CD4-positive, alpha-beta T cell (primary cell): ENCODE results near the gene NEU4. TPM values are rescaled to one million over a fixed set of nuclear protein-coding genes. Genes with fewer than 3 reads are reported as not detected.

ENCODE experiments used
- ATAC-seq: fragments of 200-7000 bp; cut with Tn5 transposase; one replicate; pipeline ENCODE4 v1.10.0; 2022; ENCODE audit warnings: mild to moderate bottlenecking; ENCODE audit not compliant: poor library complexity
- CTCF ChIA-PET: fragments of 350-600 bp; sonication (Branson Sonifier 250); formaldehyde crosslinking; loops from one replicate; lab custom pipeline; 2021; ENCODE audit warnings: antibody characterized with exemption, inconsistent platforms; lab: Charles Lee
- POLR2A ChIA-PET: fragments of 350-600 bp; sonication (Branson Sonifier 250); formaldehyde crosslinking; loops from one replicate; lab custom pipeline; 2021; ENCODE audit warnings: antibody characterized with exemption, inconsistent platforms; lab: Charles Lee
- DNase-seq, 14 experiments: peaks; one replicate each; pipeline ENCODE4 v3.0.0-alpha.2; 2013 to 2020; ENCODE audit warnings: mixed read lengths in 2 of 14
- H3K27ac ChIP-seq, 2 donors: one replicate each; pipeline versions ENCODE4 v1.5.1 to v1.7.0; 2013; ENCODE audit warnings: low read length in 2 of 2, low read depth in 1 of 2, mild to moderate bottlenecking in 1 of 2
- H3K27me3 ChIP-seq, 2 experiments: 1 replicate in 1 of 2; 2 replicates in 1 of 2; pipeline versions ENCODE4 v1.6.1 to v1.7.0; 2013; ENCODE audit warnings: low read length in 2 of 2, control low read depth in 1 of 2, mild to moderate bottlenecking in 1 of 2, moderate library complexity in 1 of 2; ENCODE audit not compliant: insufficient read depth in 2 of 2, control insufficient read depth in 1 of 2
- H3K36me3 ChIP-seq: one replicate; pipeline ENCODE4 v1.6.1; 2013; ENCODE audit warnings: low read length, control low read depth; ENCODE audit not compliant: insufficient read depth
- H3K4me1 ChIP-seq: one replicate; pipeline ENCODE4 v1.6.1; 2013; ENCODE audit warnings: low read length, control low read depth; ENCODE audit not compliant: insufficient read depth
- H3K4me3 ChIP-seq: one replicate; pipeline ENCODE4 v1.5.1; 2013; ENCODE audit warnings: mild to moderate bottlenecking, low read length, moderate library complexity
- H3K9me3 ChIP-seq, 2 experiments: 1 replicate in 1 of 2; 2 replicates in 1 of 2; pipeline versions ENCODE4 v1.6.1 to v1.7.0; 2013; ENCODE audit warnings: low read length in 2 of 2, mild to moderate bottlenecking in 2 of 2, control low read depth in 1 of 2, moderate library complexity in 1 of 2; ENCODE audit not compliant: control insufficient read depth in 1 of 2, insufficient read depth in 1 of 2
- H3K27ac Mint-ChIP-seq: one replicate; pipeline ENCODE4 v1.8.0; 2020; ENCODE audit warnings: mixed read lengths
- H3K27me3 Mint-ChIP-seq: one replicate; pipeline ENCODE4 v1.8.0; 2021; ENCODE audit warnings: mixed read lengths
- H3K36me3 Mint-ChIP-seq: one replicate; pipeline ENCODE4 v1.8.0; 2021; ENCODE audit warnings: low read depth, mixed read lengths
- H3K4me1 Mint-ChIP-seq: one replicate; pipeline ENCODE4 v1.8.0; 2021; ENCODE audit warnings: low read depth, mixed read lengths
- H3K4me3 Mint-ChIP-seq: one replicate; pipeline ENCODE4 v1.8.0; 2020; ENCODE audit warnings: mild to moderate bottlenecking, mixed read lengths
- H3K9me3 Mint-ChIP-seq: one replicate; pipeline ENCODE4 v1.8.0; 2020; ENCODE audit warnings: mixed read lengths
- CTCF ChIP-seq: fragments of 200-600 bp; IDR thresholded peaks from one replicate; pipeline ENCODE4 v1.8.0; 2022; ENCODE audit warnings: antibody characterized with exemption, mild to moderate bottlenecking
- intact Hi-C, 2 experiments: fragments of 100-400 bp; cut with DNase I in 1 of 2; cut with micrococcal nuclease in 1 of 2; formaldehyde crosslinking; loops; one replicate each; pipeline versions ENCODE4 v1.15.1 to v1.9.0; 2023 to 2025; cut with DNase I, micrococcal nuclease
- total RNA-seq, 174 experiments: library from RNA in 2 of 174; stranded (reverse) in 2 of 174; gene quantifications; one replicate each; pipeline ENCODE4 v1.2.3 and lab custom pipeline; 2021 to 2026

NEU4 gene
- total RNA-seq, 2 experiments from 2014 or later, result 4.3 to 6.8 TPM

GRCh38 chr2:241793385-241793784, 15.6 kb upstream of the NEU4 start:
- TF ChIP-seq CTCF, result no peak
- CTCF ChIA-PET, result no interaction called here
- H3K27me3 Mint-ChIP-seq, result no peaks in the 10 kb centered on the region

GRCh38 chr2:241794250-241794823, 14.7 kb upstream of the NEU4 start:
- ChIA-PET POLR2A (no interaction called here), CTCF (no interaction called here)
- ATAC-seq (no peak), DNase-seq (no peak)
- Histone ChIP-seq H3K4me1 (no peaks in the 10 kb centered on the region), H3K4me3 (no peak overlapping the region), H3K36me3 (no peaks in the 10 kb centered on the region), H3K27ac (no peak overlapping the region), H3K9me3 (no peaks in the 10 kb centered on the region), H3K27me3 (no peaks in the 10 kb centered on the region)
- H3K27ac Mint-ChIP-seq, result no peak overlapping the region
- intact Hi-C loops, result no loop called here
- no peaks in the 10 kb centered on the region for H3K9me3 Mint-ChIP-seq
- H3K36me3 Mint-ChIP-seq, result no peaks in the 10 kb centered on the region
- H3K4me1 Mint-ChIP-seq, result no peaks in the 10 kb centered on the region
- H3K4me3 Mint-ChIP-seq, result no peak overlapping the region
- H3K27me3 Mint-ChIP-seq, result no peaks in the 10 kb centered on the region
- no peak for TF ChIP-seq CTCF

More at GRCh38 chr2:241793385-241793784, 15.6 kb upstream of the NEU4 start:
- no peaks in the 10 kb centered on the region for H3K4me1 ChIP-seq
- no peaks in the 10 kb centered on the region for H3K9me3 Mint-ChIP-seq
- intact Hi-C loops, result no loop called here
- no peaks in the 10 kb centered on the region for H3K4me1 Mint-ChIP-seq
- no peaks in the 10 kb centered on the region for H3K27me3 ChIP-seq
- DNase-seq (no peak), ATAC-seq (no peak)
- POLR2A ChIA-PET, result no interaction called here
- H3K36me3 ChIP-seq, result no peaks in the 10 kb centered on the region
- H3K27ac Mint-ChIP-seq, result no peak overlapping the region
- H3K4me3 Mint-ChIP-seq, result no peak overlapping the region
- H3K4me3 ChIP-seq, result no peak overlapping the region
- H3K36me3 Mint-ChIP-seq, result no peaks in the 10 kb centered on the region
- H3K27ac ChIP-seq, result no peak overlapping the region
- no peaks in the 10 kb centered on the region for H3K9me3 ChIP-seq

- Mint-ChIP-seq H3K4me3 (no peak overlapping the region), H3K36me3 (no peaks in the 10 kb centered on the region), H3K9me3 (no peaks in the 10 kb centered on the region), H3K27me3 (no peaks in the 10 kb centered on the region), H3K27ac (no peak overlapping the region), H3K4me1 (no peaks in the 10 kb centered on the region)
- H3K27me3 ChIP-seq, result no peaks in the 10 kb centered on the region
- H3K36me3 ChIP-seq, result no peaks in the 10 kb centered on the region
- no peaks in the 10 kb centered on the region for H3K9me3 ChIP-seq
- H3K27ac ChIP-seq, result no peak overlapping the region
- H3K4me3 ChIP-seq, result no peak overlapping the region
- CTCF ChIA-PET, result no interaction called here
- POLR2A ChIA-PET, result no interaction called here
- no peak for TF ChIP-seq CTCF
- intact Hi-C loops, result no loop called here
- ATAC-seq (no peak), DNase-seq (peak in 1 of 14 experiments; percentile 24)
- no peaks in the 10 kb centered on the region for H3K4me1 ChIP-seq
Measured at GRCh38 chr2:241795021-241795999, 13.7 kb upstream of the NEU4 start.
